ENCODE data around the gene CCRL2. TPM values are rescaled to one million over a fixed set of nuclear protein-coding genes. Genes with fewer than 3 reads are reported as not detected.

CCRL2 gene
- total and polyA plus RNA-seq, 2 of the 4 experiments (the other 2 are of a cell fraction), result 0.29 to 0.36 TPM

DNA sequence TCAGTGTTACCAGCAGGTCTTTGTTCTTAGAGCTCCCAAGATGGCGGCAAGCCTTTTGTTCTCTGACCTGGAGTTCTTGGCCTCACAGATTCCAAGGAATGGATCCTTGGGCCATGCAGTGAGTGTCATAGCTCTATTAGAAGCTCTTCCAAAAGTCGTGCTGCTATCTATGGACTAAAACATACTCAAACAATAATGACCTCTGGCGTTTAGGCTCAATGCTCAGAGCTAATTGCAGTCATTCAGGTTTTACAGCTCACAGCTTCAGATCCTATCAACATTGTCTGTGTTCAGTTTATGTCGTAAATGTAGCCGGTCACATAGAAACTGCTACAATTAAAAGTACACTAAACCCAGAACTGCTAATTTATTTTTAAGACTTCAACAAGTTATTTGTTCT, 22.2 kb downstream of the CCRL2 start:
- H3K27me3 ChIP-seq (ENCODE audit: control insufficient read depth, insufficient read depth, low read length), result peaks cover 11% of the 10 kb centered on the region
- H2AK5ac ChIP-seq (ENCODE audit: low read depth, low read length), result no peak overlapping the region
- H3K4ac ChIP-seq (ENCODE audit: low read depth, low read length), result no peak overlapping the region
- no peak overlapping the region for H3K18ac ChIP-seq (ENCODE audit: low read depth, low read length)
- no peak overlapping the region for H2BK120ac ChIP-seq (ENCODE audit: low read depth, low read length)
- in situ Hi-C loops (cut with MboI; ENCODE audit: low sequenced_read_pairs) (no loop called here), dilution Hi-C loops (cut with HindIII; ENCODE audit: low sequenced_read_pairs, unreplicated experiment) (no loop called here), intact Hi-C loops (cut with micrococcal nuclease) (loop anchor here (5.0 kb wide), 1 partner anchor 342 kb away; no protein-coding TSS in a partner anchor)
- H4K91ac ChIP-seq (ENCODE audit: insufficient read depth, low read depth, low read length), result no peak overlapping the region
- H3K14ac ChIP-seq (replicated peaks; ENCODE audit: low read depth, low read length), result no peak overlapping the region
- BruUV-seq (replicated peaks), result no TSS peak
- H3K4me1 ChIP-seq (ENCODE audit: control insufficient read depth, insufficient read depth, low read length), result no peaks in the 10 kb centered on the region
- H3K27ac ChIP-seq (ENCODE audit: insufficient read depth, low read length), result no peak overlapping the region
- H3K4me3 ChIP-seq (ENCODE audit: insufficient read depth, low read depth, low read length), result no peak overlapping the region
- no peak overlapping the region for H2AK9ac ChIP-seq (replicated peaks; ENCODE audit: low read depth, low read length, poor library complexity)
- H3K9me1 ChIP-seq (ENCODE audit: insufficient read depth, low read length), result no peaks in the 10 kb centered on the region
- H2BK5ac ChIP-seq (ENCODE audit: low read depth, low read length, poor library complexity, severe bottlenecking), result no peak overlapping the region
- CTCF ChIA-PET, result interaction anchor here (0.7 kb wide), 1 partner anchor 9 kb away, joined by 3 read pairs; no protein-coding TSS in a partner anchor
- no peaks in the 10 kb centered on the region for H3K9me3 ChIP-seq (ENCODE audit: control insufficient read depth, insufficient read depth, low read length)
- no peak overlapping the region for H2AFZ ChIP-seq (replicated peaks; ENCODE audit: low read length, poor library complexity)
- no peaks in the 10 kb centered on the region for H3K79me1 ChIP-seq (ENCODE audit: low read depth in 1 of 2, low read length in 2 of 2)
- ATAC-seq (ENCODE audit: low read depth) (no peak), DNase-seq (no peak)
- no peaks in the 10 kb centered on the region for H4K20me1 ChIP-seq (ENCODE audit: insufficient read depth, low read length)
- 65% methylated on average over 3 of the region's 5 CpGs; no CpG with 5 or more reads in 1 of the 2 experiments for WGBS, 2 experiments (ENCODE audit: extremely low coverage in 2 of 2, insufficient read length in 1 of 2)
- no peak overlapping the region for H4K8ac ChIP-seq (ENCODE audit: low read depth in 2 of 2, low read length in 2 of 2)
- H2BK20ac ChIP-seq (ENCODE audit: low read depth, low read length), result no peak overlapping the region
- H4K5ac ChIP-seq (ENCODE audit: low read depth, low read length), result no peak overlapping the region
- H3K9ac ChIP-seq (ENCODE audit: low read depth, low read length), result no peak overlapping the region
- no peak overlapping the region for H3K4me2 ChIP-seq (ENCODE audit: low read depth, low read length)
- no peak overlapping the region for H2BK15ac ChIP-seq (ENCODE audit: low read depth, low read length)
- TF ChIP-seq, protein P1, sequence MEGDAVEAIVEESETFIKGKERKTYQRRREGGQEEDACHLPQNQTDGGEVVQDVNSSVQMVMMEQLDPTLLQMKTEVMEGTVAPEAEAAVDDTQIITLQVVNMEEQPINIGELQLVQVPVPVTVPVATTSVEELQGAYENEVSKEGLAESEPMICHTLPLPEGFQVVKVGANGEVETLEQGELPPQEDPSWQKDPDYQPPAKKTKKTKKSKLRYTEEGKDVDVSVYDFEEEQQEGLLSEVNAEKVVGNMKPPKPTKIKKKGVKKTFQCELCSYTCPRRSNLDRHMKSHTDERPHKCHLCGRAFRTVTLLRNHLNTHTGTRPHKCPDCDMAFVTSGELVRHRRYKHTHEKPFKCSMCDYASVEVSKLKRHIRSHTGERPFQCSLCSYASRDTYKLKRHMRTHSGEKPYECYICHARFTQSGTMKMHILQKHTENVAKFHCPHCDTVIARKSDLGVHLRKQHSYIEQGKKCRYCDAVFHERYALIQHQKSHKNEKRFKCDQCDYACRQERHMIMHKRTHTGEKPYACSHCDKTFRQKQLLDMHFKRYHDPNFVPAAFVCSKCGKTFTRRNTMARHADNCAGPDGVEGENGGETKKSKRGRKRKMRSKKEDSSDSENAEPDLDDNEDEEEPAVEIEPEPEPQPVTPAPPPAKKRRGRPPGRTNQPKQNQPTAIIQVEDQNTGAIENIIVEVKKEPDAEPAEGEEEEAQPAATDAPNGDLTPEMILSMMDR (conservative IDR thresholded peaks at IDR 0.05; ENCODE audit: low read depth, low read length), result no peak
- TF ChIP-seq MXI1 (IDR thresholded peaks at IDR 0.05; ENCODE audit: borderline replicate concordance, low read depth, low read length), result no peak
- no peak for TF ChIP-seq RFX5 (IDR thresholded peaks at IDR 0.05; ENCODE audit: low read depth, low read length)
- no peak for TF ChIP-seq NFE2L2 (IDR thresholded peaks at IDR 0.05; ENCODE audit: low read depth, low read length)
- no peak for TF ChIP-seq MAFK (IDR thresholded peaks at IDR 0.05; ENCODE audit: low read depth, low read length)
- TF ChIP-seq, protein P2, sequence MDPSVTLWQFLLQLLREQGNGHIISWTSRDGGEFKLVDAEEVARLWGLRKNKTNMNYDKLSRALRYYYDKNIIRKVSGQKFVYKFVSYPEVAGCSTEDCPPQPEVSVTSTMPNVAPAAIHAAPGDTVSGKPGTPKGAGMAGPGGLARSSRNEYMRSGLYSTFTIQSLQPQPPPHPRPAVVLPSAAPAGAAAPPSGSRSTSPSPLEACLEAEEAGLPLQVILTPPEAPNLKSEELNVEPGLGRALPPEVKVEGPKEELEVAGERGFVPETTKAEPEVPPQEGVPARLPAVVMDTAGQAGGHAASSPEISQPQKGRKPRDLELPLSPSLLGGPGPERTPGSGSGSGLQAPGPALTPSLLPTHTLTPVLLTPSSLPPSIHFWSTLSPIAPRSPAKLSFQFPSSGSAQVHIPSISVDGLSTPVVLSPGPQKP (IDR thresholded peaks at IDR 0.05; ENCODE audit: borderline replicate concordance, low read depth, low read length), result no peak
- TF ChIP-seq RCOR1 (IDR thresholded peaks at IDR 0.05; ENCODE audit: insufficient replicate concordance, low read length), result no peak
- no peak for TF ChIP-seq BHLHE40 (IDR thresholded peaks at IDR 0.05; ENCODE audit: low read depth, low read length)
- TF ChIP-seq, protein P3, sequence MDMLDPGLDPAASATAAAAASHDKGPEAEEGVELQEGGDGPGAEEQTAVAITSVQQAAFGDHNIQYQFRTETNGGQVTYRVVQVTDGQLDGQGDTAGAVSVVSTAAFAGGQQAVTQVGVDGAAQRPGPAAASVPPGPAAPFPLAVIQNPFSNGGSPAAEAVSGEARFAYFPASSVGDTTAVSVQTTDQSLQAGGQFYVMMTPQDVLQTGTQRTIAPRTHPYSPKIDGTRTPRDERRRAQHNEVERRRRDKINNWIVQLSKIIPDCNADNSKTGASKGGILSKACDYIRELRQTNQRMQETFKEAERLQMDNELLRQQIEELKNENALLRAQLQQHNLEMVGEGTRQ (IDR thresholded peaks at IDR 0.05; ENCODE audit: low read depth, low read length), result no peak
- TF ChIP-seq RAD21 (IDR thresholded peaks at IDR 0.05; ENCODE audit: low read length), result no peak
- no peak for TF ChIP-seq POLR2A (IDR thresholded peaks at IDR 0.05; ENCODE audit: low read depth, low read length)
- TF ChIP-seq FOS (IDR thresholded peaks at IDR 0.05; ENCODE audit: low read depth, low read length), result no peak
- TF ChIP-seq MAZ (IDR thresholded peaks at IDR 0.05; ENCODE audit: borderline replicate concordance, low read depth, low read length), result no peak
- TF ChIP-seq SMC3 (IDR thresholded peaks at IDR 0.05; ENCODE audit: low read depth, low read length), result no peak
- TF ChIP-seq CHD1 (IDR thresholded peaks at IDR 0.05; ENCODE audit: low read depth, low read length), result no peak
- TF ChIP-seq CEBPB (IDR thresholded peaks at IDR 0.05; ENCODE audit: low read depth, low read length), result no peak
- H3K23ac ChIP-seq (ENCODE audit: low read depth, low read length), result no peak overlapping the region
- H3K36me3 ChIP-seq (ENCODE audit: control insufficient read depth, insufficient read depth, low read length), result no peaks in the 10 kb centered on the region
- H3K56ac ChIP-seq (ENCODE audit: extremely low read depth, insufficient read depth, low read length), result no peak overlapping the region
- POLR2A ChIA-PET (ENCODE audit: unreplicated experiment), result no interaction called here
